A673 (cell line): ENCODE results near the gene BRCA2.

ENCODE experiments used
- EZH2 ChIP-seq: fragments of 200-600 bp; sonication (generic); IDR thresholded peaks from 2 replicates; pipeline ENCODE4 v1.6.1; 2017; ENCODE audit warnings: borderline replicate concordance, low read depth, mild to moderate bottlenecking, mixed read lengths, antibody characterized with exemption, low read length; ENCODE audit not compliant: poor library complexity, severe bottlenecking
- TF ChIP-seq, protein P1 (sequence below): fragments of 300-800, 200-600 bp; sonication (generic); conservative IDR thresholded peaks from 2 replicates; pipeline ENCODE4 v1.5.1; 2017; ENCODE audit warnings: low read depth, mild to moderate bottlenecking, antibody characterized with exemption, low read length, moderate library complexity, mixed read lengths

DNA sequence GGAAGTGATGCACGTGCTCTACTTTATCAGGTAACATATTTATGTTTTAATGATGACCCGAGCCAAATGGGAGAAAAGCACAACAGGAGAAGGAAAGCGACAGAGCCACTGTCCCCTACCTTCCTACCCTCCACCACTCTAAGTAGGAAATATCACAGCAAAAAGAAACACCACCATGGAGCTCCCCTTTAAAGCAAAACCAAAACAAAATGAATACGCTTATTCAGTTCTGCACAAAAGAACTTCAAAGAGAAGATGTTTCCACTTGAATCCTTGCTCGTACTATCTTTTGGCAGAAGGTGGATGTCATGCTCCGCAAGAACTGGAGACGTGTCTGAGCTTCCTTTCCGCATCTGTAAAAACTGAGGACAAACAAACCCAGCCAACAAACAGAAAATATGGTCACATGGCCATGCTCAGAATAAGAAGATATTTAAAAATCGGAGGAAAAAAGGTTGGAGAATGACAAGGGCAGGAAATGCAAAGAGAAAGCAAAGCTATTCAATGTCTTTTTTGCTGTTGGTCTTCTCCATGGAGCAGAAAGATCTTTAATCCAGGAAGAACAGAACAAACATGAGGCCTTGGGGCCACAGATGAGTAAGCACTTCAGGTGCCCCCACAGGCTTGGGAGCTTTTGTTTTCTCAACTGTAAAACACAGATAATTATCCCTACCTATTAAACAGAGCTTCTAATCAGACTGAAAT is 93.1 kb downstream of the BRCA2 start:
- TF ChIP-seq, protein P1, sequence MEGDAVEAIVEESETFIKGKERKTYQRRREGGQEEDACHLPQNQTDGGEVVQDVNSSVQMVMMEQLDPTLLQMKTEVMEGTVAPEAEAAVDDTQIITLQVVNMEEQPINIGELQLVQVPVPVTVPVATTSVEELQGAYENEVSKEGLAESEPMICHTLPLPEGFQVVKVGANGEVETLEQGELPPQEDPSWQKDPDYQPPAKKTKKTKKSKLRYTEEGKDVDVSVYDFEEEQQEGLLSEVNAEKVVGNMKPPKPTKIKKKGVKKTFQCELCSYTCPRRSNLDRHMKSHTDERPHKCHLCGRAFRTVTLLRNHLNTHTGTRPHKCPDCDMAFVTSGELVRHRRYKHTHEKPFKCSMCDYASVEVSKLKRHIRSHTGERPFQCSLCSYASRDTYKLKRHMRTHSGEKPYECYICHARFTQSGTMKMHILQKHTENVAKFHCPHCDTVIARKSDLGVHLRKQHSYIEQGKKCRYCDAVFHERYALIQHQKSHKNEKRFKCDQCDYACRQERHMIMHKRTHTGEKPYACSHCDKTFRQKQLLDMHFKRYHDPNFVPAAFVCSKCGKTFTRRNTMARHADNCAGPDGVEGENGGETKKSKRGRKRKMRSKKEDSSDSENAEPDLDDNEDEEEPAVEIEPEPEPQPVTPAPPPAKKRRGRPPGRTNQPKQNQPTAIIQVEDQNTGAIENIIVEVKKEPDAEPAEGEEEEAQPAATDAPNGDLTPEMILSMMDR: no peak
- no peak for TF ChIP-seq EZH2
